HEK293T (cell line): Measurements from ENCODE around the gene ERVH48-1.

Experiments used
- ARNT ChIP-seq: fragments of 450-650 bp; IDR thresholded peaks from 2 replicates; pipeline ENCODE4 v1.6.1; 2017; ENCODE audit warnings: mild to moderate bottlenecking
- BHLHE40 ChIP-seq: fragments of 450-650 bp; IDR thresholded peaks from 2 replicates; pipeline ENCODE4 v1.6.1; 2016; ENCODE audit warnings: mild to moderate bottlenecking, moderate library complexity, borderline replicate concordance
- CTBP1 ChIP-seq: fragments of 450-650 bp; IDR thresholded peaks from 2 replicates; pipeline ENCODE4 v1.6.1; 2016; ENCODE audit warnings: borderline replicate concordance
- FOXA1 ChIP-seq: fragments of 450-650 bp; IDR thresholded peaks from 2 replicates; pipeline ENCODE4 v1.6.1; 2016; ENCODE audit warnings: mild to moderate bottlenecking
- FOXM1 ChIP-seq: fragments of 450-650 bp; IDR thresholded peaks from 2 replicates; pipeline ENCODE4 v1.6.1; 2017; ENCODE audit warnings: mild to moderate bottlenecking, borderline replicate concordance
- L3MBTL2 ChIP-seq: fragments of 450-650 bp; conservative IDR thresholded peaks from 2 replicates; pipeline ENCODE4 v1.6.1; 2016; ENCODE audit warnings: mild to moderate bottlenecking
- LEF1 ChIP-seq: fragments of 450-650 bp; IDR thresholded peaks from 2 replicates; pipeline ENCODE4 v1.6.1; 2017; ENCODE audit warnings: mild to moderate bottlenecking, borderline replicate concordance
- SP1 ChIP-seq: fragments of 450-650 bp; IDR thresholded peaks from 2 replicates; pipeline ENCODE4 v1.6.1; 2017
- TARDBP ChIP-seq: fragments of 450-650 bp; IDR thresholded peaks from 2 replicates; pipeline ENCODE4 v1.6.1; 2016
- ZNF384 ChIP-seq: fragments of 450-650 bp; IDR thresholded peaks from 2 replicates; pipeline ENCODE4 v1.6.1; 2016

DNA sequence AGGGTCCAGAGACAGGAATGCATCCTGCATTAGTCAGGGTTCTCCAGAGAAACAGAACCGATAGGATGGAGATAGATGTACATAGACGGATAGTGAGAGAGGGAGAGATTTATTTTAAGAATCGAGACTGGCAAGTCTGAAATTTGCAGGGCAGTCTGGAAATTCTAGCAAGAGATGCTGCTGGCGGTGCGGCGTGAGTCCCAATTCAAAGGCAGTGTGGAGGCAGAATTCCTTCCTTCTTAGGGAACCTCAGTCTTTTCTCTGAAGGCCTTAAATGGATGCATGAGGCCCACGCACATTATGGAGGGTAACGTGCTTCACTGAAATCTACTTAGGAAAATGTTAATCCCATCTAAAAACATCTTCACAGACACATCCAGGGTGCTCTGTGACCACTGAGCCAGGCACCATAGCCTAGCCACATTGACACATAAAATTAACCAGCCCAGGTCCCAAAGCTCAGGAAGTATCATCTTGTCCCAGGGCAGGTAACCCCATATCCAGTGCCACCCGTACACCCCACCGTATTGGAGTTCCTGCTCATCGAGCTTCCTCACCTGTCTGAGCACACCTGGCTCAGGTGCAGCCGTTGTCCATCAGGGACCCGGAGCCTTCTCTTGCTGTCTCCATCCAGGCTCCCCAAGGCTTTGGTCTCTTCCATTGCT, 39.2 kb upstream of the ERVH48-1 start:
- no peak for TF ChIP-seq CTBP1
- no peak for TF ChIP-seq ZNF384
- no peak for TF ChIP-seq SP1
- no peak for TF ChIP-seq FOXM1
- no peak for TF ChIP-seq L3MBTL2
- TF ChIP-seq FOXA1, result no peak
- TF ChIP-seq TARDBP, result no peak
- no peak for TF ChIP-seq BHLHE40
- no peak for TF ChIP-seq LEF1
- no peak for TF ChIP-seq ARNT
